HG03095 (cell line): ENCODE data around the gene CARS1.
"Not testable (repeated sequence)": the region's sequence is repeated elsewhere in the genome, so short reads cannot be mapped to it uniquely, and the experiment has no call there.

Experiments
- ATAC-seq: cut with Tn5 transposase; IDR thresholded peaks from one replicate; pipeline ENCODE4 v1.9.1; 2021; ENCODE audit warnings: moderate library complexity; ENCODE audit not compliant: unreplicated experiment

CARS1 gene

GRCh38 chr11:3063876-3064275, 6.7 kb upstream of the CARS1 start:
- ATAC-seq: not testable (repeated sequence)

DNA sequence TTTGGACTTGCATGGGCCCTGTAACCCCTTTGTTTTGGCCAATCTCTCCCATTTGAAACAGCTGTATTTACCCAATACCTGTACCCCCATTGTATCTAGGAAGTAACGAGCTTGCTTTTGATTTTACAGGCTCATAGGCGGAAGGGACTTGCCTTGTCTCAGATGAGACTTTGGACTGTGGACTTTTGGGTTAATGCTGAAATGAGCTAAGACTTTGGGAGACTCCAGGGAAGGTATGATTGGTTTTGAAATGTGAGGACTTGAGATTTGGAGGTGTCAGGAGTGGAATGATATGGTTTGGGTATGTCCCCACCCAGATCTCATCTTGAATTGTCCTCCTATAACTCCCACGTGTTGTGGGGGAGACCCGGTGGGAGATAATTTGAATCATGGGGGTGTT, 6.2 kb upstream of the CARS1 start:
- ATAC-seq: not testable (repeated sequence)

DNA sequence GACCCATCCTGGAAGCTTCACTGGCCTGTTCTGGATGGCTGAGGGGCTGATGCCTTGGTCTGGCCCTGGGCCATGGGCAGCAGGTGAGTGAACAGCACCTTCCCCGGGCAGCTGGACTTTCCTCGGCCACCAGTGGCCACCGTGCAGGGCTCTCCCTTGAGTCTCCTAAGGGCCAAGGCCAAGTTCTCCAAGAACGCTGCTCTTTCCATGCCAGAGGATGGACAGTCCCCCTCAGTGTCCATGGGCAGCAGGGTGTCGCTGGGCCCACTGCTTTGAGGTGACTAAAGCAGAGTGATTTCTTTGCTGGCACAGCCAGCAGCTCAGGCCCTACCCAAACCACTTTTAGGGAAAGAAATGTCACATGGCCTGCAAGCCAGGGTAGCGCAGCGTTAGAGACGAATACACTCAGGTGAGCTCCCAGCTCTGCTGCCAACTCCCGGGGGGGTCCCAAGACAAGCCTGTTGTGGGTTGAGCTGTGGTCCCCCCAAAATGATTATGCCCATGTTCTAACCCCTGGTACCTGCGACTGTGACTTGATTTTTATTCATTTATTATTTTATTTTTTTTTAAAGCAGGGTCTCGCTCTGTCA, 3.3 kb upstream of the CARS1 start:
- ATAC-seq: no peak

GRCh38 chr11:3058753-3059664, 1.8 kb upstream of the CARS1 start:
- no peak for ATAC-seq

DNA sequence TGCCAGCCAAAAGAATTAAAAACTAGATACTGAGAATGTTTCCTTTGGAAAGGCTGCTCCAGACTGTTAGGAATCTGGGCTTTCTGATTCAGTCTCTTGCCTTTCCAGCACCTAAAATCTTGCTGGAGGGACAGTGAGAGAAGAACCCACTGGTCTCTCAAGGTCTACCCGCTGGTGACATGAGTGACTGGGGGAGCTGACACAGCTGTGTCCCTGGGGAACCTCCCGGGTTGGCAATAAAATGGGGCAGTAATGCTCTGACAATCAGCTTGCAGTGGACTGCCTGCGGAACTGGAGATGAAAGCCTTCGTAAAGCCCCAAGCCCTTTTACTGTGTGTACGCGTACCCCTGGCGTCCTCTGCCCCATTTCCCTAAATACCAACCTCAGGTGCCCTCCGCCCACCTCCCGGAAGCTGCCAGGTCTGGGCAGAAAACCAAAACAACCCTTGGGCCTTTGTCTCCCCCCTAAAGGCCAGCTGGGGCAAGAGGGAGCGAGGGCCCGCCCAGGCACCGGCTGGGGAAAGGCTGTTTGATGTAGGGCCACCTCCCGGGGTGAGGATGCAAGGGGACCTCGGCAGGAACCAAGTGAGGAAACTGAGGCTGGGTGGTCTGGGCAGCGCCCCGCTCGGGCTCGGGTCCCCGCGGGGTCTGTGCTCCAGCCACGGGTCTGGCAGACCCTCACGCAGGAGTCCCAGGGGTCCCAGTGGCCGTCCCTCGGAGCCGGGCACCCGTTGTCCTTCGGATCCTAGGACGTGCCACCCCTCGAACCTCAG, 741 bp downstream of the CARS1 start:
- ATAC-seq: no peak

GRCh38 chr11:3055891-3056290, 1.3 kb downstream of the CARS1 start:
- no peak for ATAC-seq

- ATAC-seq: no peak
Measured at GRCh38 chr11:3052567-3052966, 4.7 kb downstream of the CARS1 start.

GRCh38 chr11:3052109-3052479, 5.1 kb downstream of the CARS1 start:
- ATAC-seq: no peak

DNA sequence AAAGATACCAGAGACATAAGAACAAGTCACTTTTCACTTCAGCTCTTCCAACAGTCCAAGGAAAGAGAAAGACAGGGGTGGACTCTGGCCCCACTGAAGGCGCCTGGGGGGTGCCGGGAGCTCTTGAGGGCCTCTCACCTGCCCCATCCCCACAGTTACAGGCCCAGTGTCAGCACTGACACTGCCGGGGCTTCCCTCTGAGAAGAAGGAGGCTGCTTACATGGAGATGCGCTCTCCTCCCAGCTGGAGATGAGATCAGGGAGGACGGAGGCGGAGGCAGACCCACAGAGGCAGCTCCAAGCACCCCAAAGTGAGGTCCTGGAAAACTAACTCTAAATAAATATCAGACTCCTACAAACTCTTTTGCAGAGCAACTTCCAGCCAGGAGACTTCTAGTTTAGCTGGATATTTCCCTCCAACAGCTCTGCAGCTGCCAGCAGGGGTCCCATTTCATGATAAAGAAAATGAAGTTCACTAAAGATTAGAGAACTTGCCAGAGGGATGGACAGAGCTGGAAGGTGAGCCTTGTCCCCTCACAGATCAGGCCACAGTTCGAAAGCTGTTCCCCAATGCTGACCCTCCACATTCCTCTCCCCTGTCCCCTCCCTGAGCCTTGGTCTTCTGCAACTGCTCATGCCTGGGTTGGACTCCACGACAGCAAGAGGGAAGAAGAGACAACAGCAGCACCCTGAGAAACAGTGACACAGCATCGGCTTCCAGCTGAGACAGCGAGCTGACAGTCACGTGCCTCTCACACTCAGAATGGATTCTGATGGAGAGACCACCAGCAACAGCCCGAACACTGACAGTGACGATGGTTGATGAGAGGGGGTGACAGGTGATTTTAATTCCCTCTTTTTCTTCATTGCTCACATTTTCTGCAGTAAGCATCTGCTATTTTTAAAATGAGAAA, 5.8 kb downstream of the CARS1 start:
- no peak for ATAC-seq

- ATAC-seq: peak; percentile 1
Measured at GRCh38 chr11:3050386-3051195, 6.6 kb downstream of the CARS1 start.

GRCh38 chr11:3049430-3050243, 7.6 kb downstream of the CARS1 start:
- peak; percentile 87 for ATAC-seq

- no peak for ATAC-seq
Measured at GRCh38 chr11:3047637-3048036, 9.6 kb downstream of the CARS1 start.

GRCh38 chr11:3046641-3047040, 10.6 kb downstream of the CARS1 start:
- ATAC-seq: no peak

DNA sequence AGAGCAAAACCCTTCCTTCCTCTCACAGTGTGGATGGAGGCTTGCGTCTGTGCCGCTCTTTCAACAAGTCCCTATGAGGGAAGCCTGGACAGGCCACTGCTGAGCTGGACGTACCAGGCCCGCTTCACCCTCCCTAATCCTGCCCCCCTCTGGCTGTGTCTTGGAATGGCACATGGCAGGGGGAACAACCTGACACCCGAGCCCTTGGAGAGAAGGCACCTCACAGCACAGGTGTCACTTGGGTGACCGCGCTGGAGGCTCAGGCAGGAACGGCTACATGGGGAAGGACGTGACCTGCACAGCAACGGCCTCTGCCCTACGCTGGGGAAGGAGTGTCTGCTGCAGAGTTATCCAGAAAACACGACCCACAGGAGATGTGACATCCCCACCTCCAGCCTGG, 11.0 kb downstream of the CARS1 start:
- ATAC-seq: no peak

DNA sequence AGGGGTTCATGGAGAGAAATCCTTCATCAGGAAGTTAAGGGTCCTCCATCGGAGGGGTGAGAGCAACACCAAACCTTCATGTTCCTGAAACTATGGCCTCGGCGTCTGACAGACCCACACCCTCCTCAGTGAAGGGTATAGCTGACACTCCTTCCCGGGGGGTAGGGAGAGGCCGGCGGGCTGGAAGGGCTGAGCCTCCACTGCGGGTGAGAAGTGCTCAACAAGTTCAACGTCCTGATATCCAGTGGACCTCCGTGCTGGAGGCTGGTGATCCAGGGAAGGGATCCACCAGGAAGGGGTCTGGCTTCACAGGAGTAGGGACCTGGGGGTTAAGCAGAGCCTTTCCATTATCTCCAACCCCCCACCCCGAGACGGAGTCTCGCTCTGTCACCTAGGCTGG, 12.3 kb downstream of the CARS1 start:
- ATAC-seq: no peak

DNA sequence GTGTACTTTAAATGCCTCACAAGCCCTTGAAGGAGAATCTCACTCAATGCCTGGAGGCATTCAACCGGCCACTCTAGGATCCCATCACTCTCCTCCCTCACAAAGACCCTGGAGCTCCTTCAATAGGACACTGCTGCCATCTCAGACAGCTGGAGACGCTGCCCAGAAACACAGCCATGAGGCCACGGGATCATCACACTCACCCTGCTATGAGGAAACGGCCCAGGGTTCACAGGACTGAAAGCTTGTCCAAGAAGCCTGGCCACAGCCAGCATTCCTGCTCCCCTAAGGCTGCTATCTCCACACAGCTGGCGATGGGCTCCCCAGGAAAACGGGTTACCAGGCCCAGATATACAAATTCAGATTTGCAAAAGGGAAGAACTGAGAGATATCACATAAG, 13.2 kb downstream of the CARS1 start:
- no peak for ATAC-seq

- ATAC-seq: no peak
Measured at GRCh38 chr11:3043315-3043871, 13.8 kb downstream of the CARS1 start.

DNA sequence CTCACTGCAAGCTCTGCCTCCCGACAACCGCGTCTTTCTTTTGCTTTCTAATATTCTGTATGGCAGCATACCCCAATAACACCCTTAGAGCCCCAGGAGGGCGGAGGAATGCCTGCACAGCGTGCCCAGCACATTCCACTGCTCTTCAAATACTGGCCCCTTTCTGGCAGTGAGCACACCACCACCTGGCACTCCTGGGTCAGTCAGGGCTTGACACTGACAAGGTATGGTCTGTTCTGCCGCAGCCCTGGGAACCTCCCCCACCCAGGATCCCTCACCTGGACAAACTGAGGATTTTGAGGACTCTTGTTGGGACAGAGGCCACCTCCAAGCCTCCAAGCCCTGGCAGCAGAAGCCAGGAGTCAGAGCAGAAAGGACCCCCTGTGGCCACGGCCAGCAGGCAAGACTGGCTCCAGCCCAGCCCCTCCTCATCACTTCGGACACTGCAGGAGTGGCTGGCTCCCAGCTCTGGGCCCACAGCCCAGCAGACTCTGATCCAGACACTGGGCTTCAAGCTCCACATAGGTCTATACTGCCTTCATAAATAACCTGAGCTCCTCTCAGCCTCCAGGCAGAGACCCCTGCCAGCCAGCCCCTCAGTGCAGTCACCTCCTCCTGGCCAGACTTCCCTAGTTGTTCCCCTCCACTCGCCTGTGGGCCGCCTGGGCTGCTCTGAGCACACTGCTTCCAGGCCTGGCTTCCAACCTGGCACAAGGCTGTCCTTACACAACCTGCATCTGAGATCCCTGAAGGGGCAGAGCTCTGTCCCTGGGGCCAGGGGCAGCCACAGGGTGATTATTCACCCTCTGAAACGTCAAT, 14.5 kb downstream of the CARS1 start:
- ATAC-seq: no peak
